Peyer's patch (tissue), 4 donors: ENCODE results near the gene DCC.

Experiments used
- CTCF ChIP-seq, 6 experiments: fragments of 450-650 bp in 4 of 6; fragments of 200-600 bp in 2 of 6; sonication (generic) in 1 of 6; IDR thresholded peaks; one replicate each; pipeline ENCODE4 v1.5.1; 2017 to 2019; ENCODE audit warnings: antibody characterized with exemption in 6 of 6, mild to moderate bottlenecking in 3 of 6, moderate library complexity in 1 of 6
- POLR2A ChIP-seq, 2 donors: fragments of 450-650 bp; IDR thresholded peaks; one replicate each; pipeline ENCODE4 v1.5.1; 2017; ENCODE audit warnings: antibody characterized with exemption in 2 of 2, mild to moderate bottlenecking in 2 of 2, moderate library complexity in 2 of 2

- no peak for TF ChIP-seq POLR2A (IDR thresholded peaks at IDR 0.05)
- TF ChIP-seq CTCF (IDR thresholded peaks at IDR 0.05): peak in 4 of 6 experiments; percentile 25 to 61 (median 59)
Measured at GRCh38 chr18:52903857-52904256, 563.9 kb downstream of the DCC start.
